Stimulated activated CD4-positive, alpha-beta T cell treated with anti-CD3 and anti-CD28 coated beads, Interleukin-2, amount 100 ng/mL, for 24 hours (primary cell): ENCODE results near the gene ZCCHC12.
"Not testable (repeated sequence)": the region's sequence is repeated elsewhere in the genome, so short reads cannot be mapped to it uniquely, and the experiment has no call there.

ENCODE experiments used
- DNase-seq, 2 donors: peaks; one replicate each; pipeline ENCODE4 v3.0.0-alpha.2; 2020

The ZCCHC12 gene

DNA sequence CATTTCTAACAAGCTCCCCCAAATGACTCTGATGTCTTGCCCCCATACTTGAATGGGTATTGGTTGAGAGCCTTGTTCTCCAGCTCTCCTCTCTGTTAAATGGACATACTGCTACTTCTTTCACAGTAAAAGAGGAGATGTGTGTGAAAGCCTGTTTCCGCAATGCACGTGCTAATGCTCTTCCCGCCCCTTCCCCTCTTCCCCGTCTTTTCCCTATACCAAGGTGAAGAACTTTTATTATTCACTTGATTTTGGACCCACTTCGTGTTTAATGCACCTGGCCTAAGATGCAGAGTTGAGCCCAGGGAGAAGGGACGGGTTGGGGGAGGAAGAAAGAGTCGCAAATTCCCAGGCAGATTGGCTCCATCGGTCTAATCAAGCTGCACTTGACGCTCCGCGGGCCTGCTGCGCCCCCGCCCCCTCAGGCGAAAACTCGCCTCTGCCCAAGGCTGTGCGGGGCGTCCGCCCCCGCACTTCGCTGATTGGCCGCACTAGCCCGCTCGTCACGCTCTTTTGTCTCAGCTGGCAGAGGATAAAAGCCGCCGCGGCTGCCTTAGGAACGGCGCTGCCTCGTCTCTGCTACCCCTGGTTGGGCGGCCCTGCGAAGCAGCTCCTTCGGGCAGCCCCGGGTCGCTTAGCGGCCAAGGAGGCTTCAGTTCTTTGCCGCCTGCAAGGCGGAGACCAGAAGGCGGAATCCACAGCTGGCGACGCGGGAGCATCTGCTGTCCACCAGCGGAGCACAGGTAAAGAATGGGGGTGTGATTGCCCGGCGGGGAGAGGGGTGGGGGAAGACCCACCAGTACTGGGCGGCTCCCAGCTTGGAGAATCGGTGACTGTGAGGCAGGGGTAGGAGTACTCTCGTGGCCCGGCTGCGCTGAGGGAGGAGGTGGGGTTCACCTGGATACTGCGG is at the start of gene ZCCHC12:
Gene ZCCHC12 (plus strand): TSS at position 562 of the 910 bp plus-strand sequence. CDS start 1,421 bp downstream, outside the sequence.
- peak; percentile 18 to 46 for DNase-seq

DNA sequence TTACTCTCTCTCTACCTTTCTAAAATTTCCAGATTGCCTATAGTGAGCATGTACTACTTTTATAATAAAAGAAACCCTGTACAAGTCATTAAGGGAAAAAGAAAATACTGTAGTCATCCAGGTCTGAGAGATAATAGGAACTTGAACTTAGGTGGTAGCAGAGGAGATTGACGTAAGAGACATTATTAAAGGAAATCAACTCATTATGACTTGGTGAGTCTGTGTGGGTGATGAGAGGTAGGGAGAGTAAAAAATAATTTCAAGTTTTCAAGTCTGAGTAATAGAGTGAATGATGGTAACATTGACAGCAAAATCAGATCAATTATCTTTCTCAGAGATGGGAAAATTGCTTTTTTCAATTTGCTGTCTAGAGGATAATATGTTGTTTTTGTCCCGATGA is 44.0 kb upstream of the ZCCHC12 start:
- DNase-seq, result no peak

DNA sequence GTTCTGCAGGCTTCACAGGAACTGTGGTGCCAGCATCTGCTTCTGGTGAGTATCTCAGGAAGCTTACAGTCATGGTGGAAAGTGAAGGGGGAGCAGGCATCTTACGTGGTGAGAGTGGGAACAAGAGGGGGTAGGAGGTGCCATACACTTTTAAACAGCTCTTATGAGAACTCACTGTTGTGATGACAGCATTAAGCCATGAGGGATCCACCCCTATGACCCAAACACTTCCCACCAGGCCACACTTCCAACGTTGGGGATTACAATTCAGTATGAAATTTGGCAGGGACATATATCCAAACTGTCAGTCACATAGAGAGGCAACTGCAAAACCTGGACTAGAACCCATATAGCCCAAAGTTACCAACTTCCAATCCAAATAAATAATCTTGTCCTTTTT is 43.1 kb upstream of the ZCCHC12 start:
- DNase-seq, result no peak

GRCh38 chrX:118780911-118781310 is 42.7 kb upstream of the ZCCHC12 start:
- DNase-seq, result no peak

DNA sequence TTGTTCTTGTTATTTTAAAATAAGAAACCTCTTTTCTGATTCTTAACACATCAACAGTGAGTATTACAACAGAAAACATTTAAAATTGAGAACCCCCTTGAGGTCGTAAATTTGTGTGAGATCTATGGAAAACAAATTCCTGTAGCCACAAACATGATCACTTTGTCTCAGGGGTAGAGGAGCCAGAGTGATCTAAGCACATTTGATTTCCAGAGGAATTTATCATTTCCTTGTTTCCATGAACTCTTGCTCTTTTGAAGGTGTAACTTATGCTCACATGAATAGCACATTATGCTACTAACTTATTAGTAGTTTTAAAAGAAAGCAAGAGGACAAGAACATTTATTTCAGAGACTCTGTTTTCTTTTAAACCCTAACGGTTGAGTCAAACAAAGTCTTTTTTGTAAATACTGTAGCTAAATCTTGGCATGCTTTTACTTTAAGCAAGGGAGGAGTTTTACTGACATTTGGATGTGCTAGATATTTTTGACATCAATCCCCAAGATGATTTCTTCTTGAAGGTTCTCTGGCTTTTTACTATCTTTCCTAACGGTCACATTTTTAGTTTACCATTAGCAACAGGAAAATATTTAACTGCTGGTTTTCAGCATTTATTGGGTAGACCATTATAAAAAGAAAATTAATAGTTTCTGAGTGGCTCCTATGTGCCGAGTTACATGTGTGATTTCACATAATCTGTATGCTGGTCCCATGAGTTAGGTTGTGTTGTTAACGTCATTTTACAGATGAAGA is 27.9 kb upstream of the ZCCHC12 start:
- no peak for DNase-seq

GRCh38 chrX:118802857-118803256 is 20.8 kb upstream of the ZCCHC12 start:
- DNase-seq, result no peak

DNA sequence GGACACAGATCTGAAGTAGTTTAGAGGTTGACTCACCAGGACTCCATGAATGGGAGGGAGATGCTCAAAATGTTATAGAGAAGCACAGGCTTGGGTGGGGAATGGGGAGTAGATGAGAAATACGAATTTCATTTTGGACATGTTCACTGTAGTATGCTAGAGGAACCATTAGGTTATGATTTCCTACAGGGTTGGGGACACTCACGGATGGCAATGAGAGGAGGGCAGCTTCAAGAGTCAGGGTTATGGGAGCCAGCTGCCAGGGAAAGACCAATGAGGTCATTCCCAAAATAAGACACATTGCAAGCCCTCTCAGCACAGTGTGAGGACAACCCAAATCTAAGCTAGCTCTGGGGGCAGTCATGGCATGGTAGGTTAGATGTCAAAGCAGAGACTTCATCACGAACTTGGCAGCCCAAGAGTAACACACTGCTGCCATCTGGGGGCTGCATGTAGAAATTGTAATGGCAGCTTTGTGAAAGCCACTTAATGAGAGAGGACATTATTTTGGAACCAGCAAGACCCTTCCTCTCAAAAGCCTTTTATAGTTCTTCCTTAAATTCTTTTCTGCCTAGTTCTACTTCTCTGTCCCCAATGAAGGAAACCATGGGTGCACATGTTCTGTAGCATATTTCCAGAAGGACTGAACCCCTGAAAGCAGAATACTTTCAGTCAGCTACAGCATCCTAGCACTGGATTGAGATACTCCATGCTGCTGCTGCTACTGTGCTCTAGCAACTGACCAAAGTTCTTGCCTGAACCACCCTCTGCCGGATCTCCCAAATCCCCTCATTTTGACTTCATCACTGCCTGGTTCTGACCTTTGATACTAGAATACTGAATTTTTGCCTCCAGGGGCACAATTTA is 16.2 kb upstream of the ZCCHC12 start:
- peak; percentile 28 to 47 for DNase-seq

GRCh38 chrX:118817257-118817656 is 6.4 kb upstream of the ZCCHC12 start:
- not testable (repeated sequence) for DNase-seq

DNA sequence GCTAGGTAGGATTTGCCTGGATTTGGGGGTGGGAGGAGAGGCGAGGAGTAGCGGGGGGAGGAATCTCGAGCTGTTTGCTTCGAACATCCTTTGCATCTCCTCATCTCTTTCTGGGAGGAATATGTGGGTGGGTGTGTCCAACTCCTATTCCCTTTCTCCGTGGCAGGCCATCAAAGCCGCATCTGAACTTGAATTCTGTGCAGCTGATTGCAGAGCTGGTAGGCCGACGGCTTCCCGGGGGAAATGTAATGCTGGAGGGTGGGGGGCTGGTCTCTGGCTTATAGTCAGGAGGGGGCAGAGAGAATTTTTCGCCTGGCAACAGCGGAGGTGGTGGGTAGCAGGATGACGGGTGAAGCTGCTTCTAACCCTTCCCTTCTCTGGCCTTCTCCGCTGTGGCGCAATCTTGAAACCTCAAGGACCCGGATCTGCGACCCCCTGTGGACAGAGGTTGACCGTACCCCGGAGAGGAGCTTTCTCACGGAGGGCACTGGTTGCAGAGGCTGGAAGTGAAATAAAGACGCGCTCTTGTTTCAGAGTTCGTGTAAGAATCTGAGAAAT is 628 bp downstream of the ZCCHC12 start:
- no peak for DNase-seq

DNA sequence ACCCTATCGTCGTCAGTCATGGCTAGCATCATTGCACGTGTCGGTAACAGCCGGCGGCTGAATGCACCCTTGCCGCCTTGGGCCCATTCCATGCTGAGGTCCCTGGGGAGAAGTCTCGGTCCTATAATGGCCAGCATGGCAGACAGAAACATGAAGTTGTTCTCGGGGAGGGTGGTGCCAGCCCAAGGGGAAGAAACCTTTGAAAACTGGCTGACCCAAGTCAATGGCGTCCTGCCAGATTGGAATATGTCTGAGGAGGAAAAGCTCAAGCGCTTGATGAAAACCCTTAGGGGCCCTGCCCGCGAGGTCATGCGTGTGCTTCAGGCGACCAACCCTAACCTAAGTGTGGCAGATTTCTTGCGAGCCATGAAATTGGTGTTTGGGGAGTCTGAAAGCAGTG is 1.6 kb downstream of the ZCCHC12 start:
- no peak for DNase-seq

DNA sequence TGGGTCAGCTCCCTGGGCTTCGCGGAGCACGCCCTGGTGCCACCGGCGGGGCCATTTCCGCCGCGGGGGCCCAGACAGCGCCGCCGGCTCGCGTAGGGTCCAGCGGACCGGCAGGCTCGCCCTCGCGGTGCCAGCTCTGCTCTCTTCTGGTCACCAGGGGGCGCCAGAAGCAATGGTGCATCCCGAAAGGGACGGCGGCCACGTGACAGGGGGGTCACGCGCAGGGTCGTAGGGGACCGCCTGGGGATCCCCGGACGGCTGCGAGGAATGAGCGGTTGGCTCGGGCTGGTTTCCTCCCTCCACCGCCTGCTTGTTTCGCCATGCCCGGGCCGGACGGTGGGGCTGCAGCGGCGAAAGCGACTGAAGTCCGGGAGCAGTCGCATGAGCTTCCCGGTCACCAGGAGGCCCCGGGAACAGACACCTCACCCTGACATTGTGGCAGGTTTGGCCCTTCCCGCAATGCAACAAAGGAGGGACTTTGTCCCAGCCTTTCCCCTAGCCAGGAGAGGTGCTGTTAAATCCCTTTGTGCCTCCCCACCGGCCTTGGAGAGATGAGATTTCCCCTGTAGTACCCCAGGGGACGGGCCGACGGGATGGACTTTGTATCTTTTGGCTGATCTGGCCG is 15.8 kb downstream of the ZCCHC12 start:
- peak; percentile 73 to 77 for DNase-seq

- DNase-seq, result no peak
These were observed 24.1 kb downstream of the ZCCHC12 start for GRCh38 chrX:118847676-118848075.

DNA sequence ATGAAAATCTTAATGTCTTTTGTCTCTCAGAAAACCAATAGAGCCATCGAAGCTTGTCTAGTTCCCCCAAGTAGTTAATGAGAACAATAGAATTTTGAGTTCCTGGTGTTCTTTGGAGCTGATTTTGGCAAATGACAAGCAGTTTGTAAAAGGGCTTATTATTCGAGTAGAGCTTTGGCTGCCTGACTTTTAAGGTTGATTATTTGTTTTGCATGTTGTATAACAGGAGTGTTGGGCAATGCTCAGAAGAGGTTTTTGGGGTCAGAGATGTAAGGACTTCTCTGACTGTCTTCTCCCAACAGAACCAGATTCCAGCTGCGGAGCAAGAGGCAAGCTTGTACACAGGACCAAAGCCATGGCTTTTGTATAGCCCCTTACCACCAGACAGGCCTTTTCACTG is 30.0 kb downstream of the ZCCHC12 start:
- no peak for DNase-seq

DNA sequence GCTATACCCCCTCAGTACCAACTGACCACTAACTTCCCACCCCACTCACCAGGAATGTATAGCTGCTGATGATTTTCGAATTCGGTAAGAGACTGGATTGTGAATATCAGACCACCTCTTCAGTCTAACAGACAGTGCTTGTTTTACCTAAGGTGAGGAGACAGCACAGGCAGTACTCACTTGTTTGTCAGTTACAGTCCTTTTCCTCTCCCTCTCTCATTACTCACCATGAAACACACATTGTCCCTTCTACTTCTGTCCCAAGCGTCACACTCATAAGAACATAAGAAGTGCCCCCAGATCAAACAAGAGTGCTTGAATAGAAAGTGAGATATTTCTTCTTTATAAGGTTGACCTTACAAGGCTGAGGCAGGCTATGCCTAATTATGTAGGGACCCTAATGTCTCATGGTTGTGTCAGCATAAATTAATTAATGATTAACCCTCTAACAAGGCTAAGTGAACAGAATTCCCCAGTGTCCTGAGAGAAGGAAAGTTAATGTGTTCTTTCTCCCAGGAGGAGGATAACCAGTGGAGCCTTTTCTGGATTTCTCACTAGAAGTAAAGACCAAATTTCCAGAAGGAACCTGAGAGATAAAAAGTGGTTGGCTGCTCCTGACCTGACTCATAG is 32.2 kb downstream of the ZCCHC12 start:
- no peak for DNase-seq

GRCh38 chrX:118857006-118857405 is 33.4 kb downstream of the ZCCHC12 start:
- no peak for DNase-seq

- no peak for DNase-seq
These were observed 37.7 kb downstream of the ZCCHC12 start for GRCh38 chrX:118861338-118861737.

GRCh38 chrX:118862091-118862490 is 38.5 kb downstream of the ZCCHC12 start:
- no peak for DNase-seq

DNA sequence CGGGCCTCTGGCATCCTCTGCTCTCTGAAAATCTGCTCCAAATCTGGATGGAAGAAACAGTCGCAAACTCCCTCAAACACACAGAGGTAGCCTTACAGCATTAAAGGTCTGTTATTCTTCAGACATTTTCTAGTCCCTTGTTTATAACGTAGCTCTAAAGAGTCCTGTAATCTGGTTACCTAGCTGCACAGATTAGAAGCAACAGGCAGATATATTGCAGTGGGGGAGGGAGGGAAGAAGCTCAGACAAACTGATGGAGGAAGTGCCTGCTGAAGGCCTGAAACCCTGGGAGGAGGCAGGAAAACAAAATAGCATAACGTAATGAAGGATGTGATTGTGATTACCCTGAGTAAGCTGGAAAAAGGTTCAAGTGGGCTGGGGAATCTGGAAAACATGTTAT is 39.4 kb downstream of the ZCCHC12 start:
- no peak for DNase-seq

- DNase-seq, result no peak
These were observed 40.5 kb downstream of the ZCCHC12 start for GRCh38 chrX:118864063-118864635.

GRCh38 chrX:118865231-118865630 is 41.6 kb downstream of the ZCCHC12 start:
- DNase-seq, result no peak

DNA sequence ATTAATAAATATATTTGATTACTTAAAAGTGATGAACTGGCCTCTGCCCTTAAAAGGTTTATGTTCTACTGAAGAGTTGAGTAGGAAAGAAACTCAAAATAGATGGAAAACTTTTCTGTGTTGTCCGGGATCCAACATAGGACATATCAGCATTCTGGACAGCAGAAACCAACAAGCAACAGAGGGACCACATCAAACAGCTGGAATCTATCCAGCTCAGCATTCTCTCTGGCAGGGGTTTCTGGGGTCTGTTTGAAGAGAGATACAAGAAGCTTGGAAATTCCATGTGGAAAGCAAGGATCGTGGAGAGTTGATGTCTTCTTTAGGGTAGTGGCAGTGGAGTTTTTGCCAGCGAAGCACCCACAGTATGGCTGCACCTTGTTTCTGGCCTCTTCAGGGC is 43.6 kb downstream of the ZCCHC12 start:
- DNase-seq, result no peak
